Measurements from ENCODE around the gene CYB5B.

DNA sequence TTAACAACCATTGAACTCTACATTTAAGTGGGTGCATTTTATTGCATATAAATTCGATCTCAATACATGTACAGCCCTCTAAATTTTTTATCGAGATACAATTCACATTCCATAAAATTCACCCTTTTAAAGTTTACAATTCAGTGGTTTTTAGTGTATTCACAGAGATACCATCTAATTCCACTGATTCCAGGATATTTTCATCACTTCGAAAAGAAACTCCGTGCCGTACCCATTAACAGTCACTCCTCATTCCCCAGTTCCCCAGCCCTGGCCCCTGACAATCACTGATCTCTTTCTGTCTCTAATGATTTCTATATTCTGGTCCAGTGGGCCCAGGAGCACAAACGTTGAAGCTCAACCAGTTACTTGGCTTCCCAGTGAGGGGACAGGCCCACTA, 61.4 kb downstream of the CYB5B start:
- TF ChIP-seq, protein P1, sequence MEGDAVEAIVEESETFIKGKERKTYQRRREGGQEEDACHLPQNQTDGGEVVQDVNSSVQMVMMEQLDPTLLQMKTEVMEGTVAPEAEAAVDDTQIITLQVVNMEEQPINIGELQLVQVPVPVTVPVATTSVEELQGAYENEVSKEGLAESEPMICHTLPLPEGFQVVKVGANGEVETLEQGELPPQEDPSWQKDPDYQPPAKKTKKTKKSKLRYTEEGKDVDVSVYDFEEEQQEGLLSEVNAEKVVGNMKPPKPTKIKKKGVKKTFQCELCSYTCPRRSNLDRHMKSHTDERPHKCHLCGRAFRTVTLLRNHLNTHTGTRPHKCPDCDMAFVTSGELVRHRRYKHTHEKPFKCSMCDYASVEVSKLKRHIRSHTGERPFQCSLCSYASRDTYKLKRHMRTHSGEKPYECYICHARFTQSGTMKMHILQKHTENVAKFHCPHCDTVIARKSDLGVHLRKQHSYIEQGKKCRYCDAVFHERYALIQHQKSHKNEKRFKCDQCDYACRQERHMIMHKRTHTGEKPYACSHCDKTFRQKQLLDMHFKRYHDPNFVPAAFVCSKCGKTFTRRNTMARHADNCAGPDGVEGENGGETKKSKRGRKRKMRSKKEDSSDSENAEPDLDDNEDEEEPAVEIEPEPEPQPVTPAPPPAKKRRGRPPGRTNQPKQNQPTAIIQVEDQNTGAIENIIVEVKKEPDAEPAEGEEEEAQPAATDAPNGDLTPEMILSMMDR (IDR thresholded peaks at IDR 0.05; ENCODE audit: poor library complexity): no peak
- no peak for TF ChIP-seq EZH2phosphoT487 (IDR thresholded peaks at IDR 0.05; ENCODE audit: low read depth, severe bottlenecking, unreplicated experiment)
